ENCODE results near the gene HCN4. TPM values are rescaled to one million over a fixed set of nuclear protein-coding genes. Genes with fewer than 3 reads are reported as not detected.
"Not testable (repeated sequence)": the region's sequence is repeated elsewhere in the genome, so short reads cannot be mapped to it uniquely, and the experiment has no call there.

HCN4 gene
- total RNA-seq = not detected in 2 replicates
- polyA plus RNA-seq = not detected in 2 replicates
- polyA plus RNA-seq (2012) = not detected in 2 replicates
- not detected in 2 replicates for polyA minus RNA-seq (ENCODE audit: low replicate concordance)

GRCh38 chr15:73368301-73369136 is at the start of gene HCN4:
HCN4 (minus strand) TSS chr15:73368958; CDS start chr15:73368270, 688 bp downstream.
- Histone ChIP-seq H4K20me1 (ENCODE audit: control insufficient read depth, extremely low read depth, insufficient read depth, low read length) (no peaks in the 10 kb centered on the region), H2AFZ (ENCODE audit: low read length) (no peak within 1 kb of the TSS), H3K36me3 (ENCODE audit: control insufficient read depth, insufficient read depth, low read length) (no peaks in the 10 kb centered on the region), H3K79me2 (ENCODE audit: control insufficient read depth, insufficient read depth, low read length) (no peaks in the 10 kb centered on the region), H3K4me2 (ENCODE audit: extremely low read depth, insufficient read depth, low read length) (no peak within 1 kb of the TSS), H3K27me3 (ENCODE audit: control insufficient read depth, insufficient read depth, low read length) (peaks cover 37% of the 10 kb centered on the region), H3K27ac (ENCODE audit: insufficient read depth, low read length) (no peak within 1 kb of the TSS), H3K9me3 (ENCODE audit: control insufficient read depth, insufficient read depth, low read depth, low read length) (no peaks in the 10 kb centered on the region), H3K9ac (ENCODE audit: insufficient read depth, low read length) (no peak within 1 kb of the TSS), H3K4me3 (replicated peaks in 1 of 4; ENCODE audit: control extremely low read depth in 1 of 4, insufficient read depth in 1 of 4, low read depth in 3 of 4, low read length in 4 of 4) (no peak within 1 kb of the TSS), H3K4me1 (ENCODE audit: control insufficient read depth, extremely low read depth, insufficient read depth, low read length) (no peaks in the 10 kb centered on the region)
- TF ChIP-seq CTCF (conservative IDR thresholded peaks at IDR 0.05 in 1 of 2, IDR thresholded peaks at IDR 0.05 in 1 of 2; ENCODE audit: low read depth in 1 of 2, low read length in 2 of 2) (no peak), EZH2 (IDR thresholded peaks at IDR 0.05; ENCODE audit: low read length, missing control alignments) (no peak)
- no peak for DNase-seq (ENCODE audit: low read depth in 2 of 2)

GRCh38 chr15:73414876-73415275 is 46.1 kb upstream of the HCN4 start:
- no peaks in the 10 kb centered on the region for H3K27me3 ChIP-seq (ENCODE audit: control insufficient read depth, insufficient read depth, low read length)
- H3K9ac ChIP-seq (ENCODE audit: insufficient read depth, low read length) = no peak overlapping the region
- no peak overlapping the region for H2AFZ ChIP-seq (ENCODE audit: low read length)
- H3K79me2 ChIP-seq (ENCODE audit: control insufficient read depth, insufficient read depth, low read length) = no peaks in the 10 kb centered on the region
- H3K36me3 ChIP-seq (ENCODE audit: control insufficient read depth, insufficient read depth, low read length) = no peaks in the 10 kb centered on the region
- no peaks in the 10 kb centered on the region for H3K4me1 ChIP-seq (ENCODE audit: control insufficient read depth, extremely low read depth, insufficient read depth, low read length)
- DNase-seq (ENCODE audit: low read depth in 2 of 2) = no peak
- no peak overlapping the region for H3K4me2 ChIP-seq (ENCODE audit: extremely low read depth, insufficient read depth, low read length)
- no peak overlapping the region for H3K27ac ChIP-seq (ENCODE audit: insufficient read depth, low read length)
- no peaks in the 10 kb centered on the region for H3K9me3 ChIP-seq (ENCODE audit: control insufficient read depth, insufficient read depth, low read depth, low read length)
- TF ChIP-seq CTCF (conservative IDR thresholded peaks at IDR 0.05 in 1 of 2, IDR thresholded peaks at IDR 0.05 in 1 of 2; ENCODE audit: low read depth in 1 of 2, low read length in 2 of 2) = no peak
- no peak for TF ChIP-seq EZH2 (IDR thresholded peaks at IDR 0.05; ENCODE audit: low read length, missing control alignments)
- H4K20me1 ChIP-seq (ENCODE audit: control insufficient read depth, extremely low read depth, insufficient read depth, low read length) = peaks cover 2% of the 10 kb centered on the region
- no peak overlapping the region for H3K4me3 ChIP-seq (replicated peaks in 1 of 4; ENCODE audit: control extremely low read depth in 1 of 4, insufficient read depth in 1 of 4, low read depth in 3 of 4, low read length in 4 of 4)

- Histone ChIP-seq H3K4me1 (ENCODE audit: control insufficient read depth, extremely low read depth, insufficient read depth, low read length) (no peaks in the 10 kb centered on the region), H3K4me2 (ENCODE audit: extremely low read depth, insufficient read depth, low read length) (no peak overlapping the region), H2AFZ (ENCODE audit: low read length) (no peak overlapping the region), H3K4me3 (replicated peaks in 1 of 4; ENCODE audit: control extremely low read depth in 1 of 4, insufficient read depth in 1 of 4, low read depth in 3 of 4, low read length in 4 of 4) (no peak overlapping the region), H3K9me3 (ENCODE audit: control insufficient read depth, insufficient read depth, low read depth, low read length) (no peaks in the 10 kb centered on the region), H4K20me1 (ENCODE audit: control insufficient read depth, extremely low read depth, insufficient read depth, low read length) (no peaks in the 10 kb centered on the region), H3K27ac (ENCODE audit: insufficient read depth, low read length) (no peak overlapping the region), H3K27me3 (ENCODE audit: control insufficient read depth, insufficient read depth, low read length) (no peaks in the 10 kb centered on the region), H3K9ac (ENCODE audit: insufficient read depth, low read length) (no peak overlapping the region), H3K36me3 (ENCODE audit: control insufficient read depth, insufficient read depth, low read length) (no peaks in the 10 kb centered on the region), H3K79me2 (ENCODE audit: control insufficient read depth, insufficient read depth, low read length) (no peaks in the 10 kb centered on the region)
- no peak for TF ChIP-seq CTCF (conservative IDR thresholded peaks at IDR 0.05 in 1 of 2, IDR thresholded peaks at IDR 0.05 in 1 of 2; ENCODE audit: low read depth in 1 of 2, low read length in 2 of 2)
- TF ChIP-seq EZH2 (IDR thresholded peaks at IDR 0.05; ENCODE audit: low read length, missing control alignments) = no peak
- DNase-seq (ENCODE audit: low read depth in 2 of 2) = peak in 1 of 2 donors; percentile 50
Observed at GRCh38 chr15:73403171-73403570, 34.4 kb upstream of the HCN4 start.

- not testable (repeated sequence) for H3K4me2 ChIP-seq (ENCODE audit: extremely low read depth, insufficient read depth, low read length); H3K27me3 ChIP-seq (ENCODE audit: control insufficient read depth, insufficient read depth, low read length); H3K27ac ChIP-seq (ENCODE audit: insufficient read depth, low read length); H3K4me1 ChIP-seq (ENCODE audit: control insufficient read depth, extremely low read depth, insufficient read depth, low read length); H3K9me3 ChIP-seq (ENCODE audit: control insufficient read depth, insufficient read depth, low read depth, low read length); H3K4me3 ChIP-seq (replicated peaks in 1 of 4; ENCODE audit: control extremely low read depth in 1 of 4, insufficient read depth in 1 of 4, low read depth in 3 of 4, low read length in 4 of 4); H3K36me3 ChIP-seq (ENCODE audit: control insufficient read depth, insufficient read depth, low read length); H3K9ac ChIP-seq (ENCODE audit: insufficient read depth, low read length); H4K20me1 ChIP-seq (ENCODE audit: control insufficient read depth, extremely low read depth, insufficient read depth, low read length); H2AFZ ChIP-seq (ENCODE audit: low read length); H3K79me2 ChIP-seq (ENCODE audit: control insufficient read depth, insufficient read depth, low read length)
- peak; percentile 40 to 57 for DNase-seq (ENCODE audit: low read depth in 2 of 2)
Observed at GRCh38 chr15:73400222-73400621, 31.5 kb upstream of the HCN4 start.
